ENCODE measurements around the gene PHOX2B. TPM values are rescaled to one million over a fixed set of nuclear protein-coding genes. Genes with fewer than 3 reads are reported as not detected.

Gene PHOX2B
- total and polyA plus RNA-seq, 2 of the 4 experiments (the other 2 are of a cell fraction): not detected

DNA sequence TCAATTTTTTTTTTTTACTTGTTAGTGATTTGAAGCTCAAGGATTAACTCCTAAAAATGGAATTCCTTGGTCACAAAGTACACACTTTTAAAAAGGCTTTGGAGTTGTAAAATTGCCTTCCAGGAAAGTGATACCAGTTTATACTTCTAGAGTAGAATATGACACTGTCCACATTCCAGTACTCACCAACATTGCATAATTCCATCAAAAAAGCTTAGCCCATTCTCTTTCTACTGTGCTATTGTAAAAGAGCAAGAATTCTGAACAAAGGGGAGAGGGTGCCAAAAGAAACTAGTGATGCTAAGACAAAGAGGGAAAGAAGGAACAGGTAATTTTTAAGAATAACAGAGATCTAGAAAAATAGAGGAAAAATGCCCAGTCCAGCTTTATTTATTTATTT lies 10.4 kb upstream of the PHOX2B start:
- no peaks in the 10 kb centered on the region for H3K4me1 ChIP-seq (ENCODE audit: control insufficient read depth, insufficient read depth, low read length)
- no peaks in the 10 kb centered on the region for H4K20me1 ChIP-seq (ENCODE audit: insufficient read depth, low read length)
- intact Hi-C loops (cut with micrococcal nuclease) (no loop called here), in situ Hi-C loops (cut with MboI; ENCODE audit: low sequenced_read_pairs) (no loop called here), dilution Hi-C loops (cut with HindIII; ENCODE audit: low sequenced_read_pairs, unreplicated experiment) (no loop called here)
- no peak for TF ChIP-seq BHLHE40 (IDR thresholded peaks at IDR 0.05; ENCODE audit: low read depth, low read length)
- TF ChIP-seq MXI1 (IDR thresholded peaks at IDR 0.05; ENCODE audit: borderline replicate concordance, low read depth, low read length): no peak
- no peak for TF ChIP-seq NFE2L2 (IDR thresholded peaks at IDR 0.05; ENCODE audit: low read depth, low read length)
- TF ChIP-seq RAD21 (IDR thresholded peaks at IDR 0.05; ENCODE audit: low read length): no peak
- TF ChIP-seq, protein P1, sequence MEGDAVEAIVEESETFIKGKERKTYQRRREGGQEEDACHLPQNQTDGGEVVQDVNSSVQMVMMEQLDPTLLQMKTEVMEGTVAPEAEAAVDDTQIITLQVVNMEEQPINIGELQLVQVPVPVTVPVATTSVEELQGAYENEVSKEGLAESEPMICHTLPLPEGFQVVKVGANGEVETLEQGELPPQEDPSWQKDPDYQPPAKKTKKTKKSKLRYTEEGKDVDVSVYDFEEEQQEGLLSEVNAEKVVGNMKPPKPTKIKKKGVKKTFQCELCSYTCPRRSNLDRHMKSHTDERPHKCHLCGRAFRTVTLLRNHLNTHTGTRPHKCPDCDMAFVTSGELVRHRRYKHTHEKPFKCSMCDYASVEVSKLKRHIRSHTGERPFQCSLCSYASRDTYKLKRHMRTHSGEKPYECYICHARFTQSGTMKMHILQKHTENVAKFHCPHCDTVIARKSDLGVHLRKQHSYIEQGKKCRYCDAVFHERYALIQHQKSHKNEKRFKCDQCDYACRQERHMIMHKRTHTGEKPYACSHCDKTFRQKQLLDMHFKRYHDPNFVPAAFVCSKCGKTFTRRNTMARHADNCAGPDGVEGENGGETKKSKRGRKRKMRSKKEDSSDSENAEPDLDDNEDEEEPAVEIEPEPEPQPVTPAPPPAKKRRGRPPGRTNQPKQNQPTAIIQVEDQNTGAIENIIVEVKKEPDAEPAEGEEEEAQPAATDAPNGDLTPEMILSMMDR (conservative IDR thresholded peaks at IDR 0.05; ENCODE audit: low read depth, low read length): no peak
- TF ChIP-seq, protein P2, sequence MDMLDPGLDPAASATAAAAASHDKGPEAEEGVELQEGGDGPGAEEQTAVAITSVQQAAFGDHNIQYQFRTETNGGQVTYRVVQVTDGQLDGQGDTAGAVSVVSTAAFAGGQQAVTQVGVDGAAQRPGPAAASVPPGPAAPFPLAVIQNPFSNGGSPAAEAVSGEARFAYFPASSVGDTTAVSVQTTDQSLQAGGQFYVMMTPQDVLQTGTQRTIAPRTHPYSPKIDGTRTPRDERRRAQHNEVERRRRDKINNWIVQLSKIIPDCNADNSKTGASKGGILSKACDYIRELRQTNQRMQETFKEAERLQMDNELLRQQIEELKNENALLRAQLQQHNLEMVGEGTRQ (IDR thresholded peaks at IDR 0.05; ENCODE audit: low read depth, low read length): no peak
- TF ChIP-seq FOS (IDR thresholded peaks at IDR 0.05; ENCODE audit: low read depth, low read length): no peak
- POLR2A ChIA-PET (ENCODE audit: unreplicated experiment): no interaction called here
- H2AK5ac ChIP-seq (ENCODE audit: low read depth, low read length): no peak overlapping the region
- H3K56ac ChIP-seq (ENCODE audit: extremely low read depth, insufficient read depth, low read length): no peak overlapping the region
- H2BK15ac ChIP-seq (ENCODE audit: low read depth, low read length): no peak overlapping the region
- H3K9me1 ChIP-seq (ENCODE audit: insufficient read depth, low read length): no peaks in the 10 kb centered on the region
- no peak overlapping the region for H4K8ac ChIP-seq (ENCODE audit: low read depth in 2 of 2, low read length in 2 of 2)
- H2BK20ac ChIP-seq (ENCODE audit: low read depth, low read length): no peak overlapping the region
- CTCF ChIA-PET: no interaction called here
- H2BK5ac ChIP-seq (ENCODE audit: low read depth, low read length, poor library complexity, severe bottlenecking): no peak overlapping the region
- no peak overlapping the region for H2BK120ac ChIP-seq (ENCODE audit: low read depth, low read length)
- H3K4me2 ChIP-seq (ENCODE audit: low read depth, low read length): no peak overlapping the region
- no peak overlapping the region for H3K14ac ChIP-seq (replicated peaks; ENCODE audit: low read depth, low read length)
- H3K79me1 ChIP-seq (ENCODE audit: low read depth in 1 of 2, low read length in 2 of 2): no peaks in the 10 kb centered on the region
- no peak overlapping the region for H2AK9ac ChIP-seq (replicated peaks; ENCODE audit: low read depth, low read length, poor library complexity)
- DNase-seq (no peak), ATAC-seq (ENCODE audit: low read depth) (no peak)
- no TSS peak for BruUV-seq (replicated peaks)
- H3K23ac ChIP-seq (ENCODE audit: low read depth, low read length): no peak overlapping the region
- no peak overlapping the region for H3K18ac ChIP-seq (ENCODE audit: low read depth, low read length)
- H3K36me3 ChIP-seq (ENCODE audit: control insufficient read depth, insufficient read depth, low read length): no peaks in the 10 kb centered on the region
- no peak overlapping the region for H3K4ac ChIP-seq (ENCODE audit: low read depth, low read length)
- no peak overlapping the region for H3K9ac ChIP-seq (ENCODE audit: low read depth, low read length)
- peaks cover 41% of the 10 kb centered on the region for H3K27me3 ChIP-seq (ENCODE audit: control insufficient read depth, insufficient read depth, low read length)
- H3K9me3 ChIP-seq (ENCODE audit: control insufficient read depth, insufficient read depth, low read length): no peaks in the 10 kb centered on the region
- no peak overlapping the region for H3K4me3 ChIP-seq (ENCODE audit: insufficient read depth, low read depth, low read length)
- no peak overlapping the region for H4K91ac ChIP-seq (ENCODE audit: insufficient read depth, low read depth, low read length)
- no peak overlapping the region for H2AFZ ChIP-seq (replicated peaks; ENCODE audit: low read length, poor library complexity)
- H3K27ac ChIP-seq (ENCODE audit: insufficient read depth, low read length): no peak overlapping the region
- H4K5ac ChIP-seq (ENCODE audit: low read depth, low read length): no peak overlapping the region

Measured in IMR-90 (cell line).